Effector memory CD4-positive, alpha-beta T cell (primary cell): ENCODE measurements around the gene P3H2.
A peak's percentile ranks its signal among the peaks of the same experiment; 100 is the strongest.
"Not testable (repeated sequence)": the region's sequence is repeated elsewhere in the genome, so short reads cannot be mapped to it uniquely, and the experiment has no call there.

Experiments used
- DNase-seq, 3 donors: peaks; one replicate each; pipeline ENCODE4 v3.0.0-alpha.2; 2020
- H3K27ac ChIP-seq: 2 replicates; pipeline ENCODE4 v1.7.0; 2013; ENCODE audit warnings: mild to moderate bottlenecking, low read length, moderate library complexity; ENCODE audit not compliant: insufficient read depth, poor library complexity, severe bottlenecking
- H3K27me3 ChIP-seq: replicated peaks from 2 replicates; pipeline ENCODE4 v1.7.0; 2013; ENCODE audit warnings: mild to moderate bottlenecking, low read length; ENCODE audit not compliant: insufficient read depth, control insufficient read depth, poor library complexity, severe bottlenecking
- H3K36me3 ChIP-seq: 2 replicates; pipeline ENCODE4 v1.7.0; 2013; ENCODE audit warnings: mild to moderate bottlenecking, low read length, moderate library complexity; ENCODE audit not compliant: control insufficient read depth, insufficient read depth
- H3K4me1 ChIP-seq: 2 replicates; pipeline ENCODE4 v1.7.0; 2013; ENCODE audit warnings: low read length, mild to moderate bottlenecking; ENCODE audit not compliant: control insufficient read depth, insufficient read depth, poor library complexity, severe bottlenecking
- H3K4me3 ChIP-seq: 2 replicates; pipeline ENCODE4 v1.7.0; 2013; ENCODE audit warnings: low read length, low read depth, mild to moderate bottlenecking; ENCODE audit not compliant: insufficient read depth, poor library complexity, severe bottlenecking
- H3K9me3 ChIP-seq: 2 replicates; pipeline ENCODE4 v1.7.0; 2013; ENCODE audit warnings: mild to moderate bottlenecking, low read length, moderate library complexity; ENCODE audit not compliant: control insufficient read depth

P3H2 gene

DNA sequence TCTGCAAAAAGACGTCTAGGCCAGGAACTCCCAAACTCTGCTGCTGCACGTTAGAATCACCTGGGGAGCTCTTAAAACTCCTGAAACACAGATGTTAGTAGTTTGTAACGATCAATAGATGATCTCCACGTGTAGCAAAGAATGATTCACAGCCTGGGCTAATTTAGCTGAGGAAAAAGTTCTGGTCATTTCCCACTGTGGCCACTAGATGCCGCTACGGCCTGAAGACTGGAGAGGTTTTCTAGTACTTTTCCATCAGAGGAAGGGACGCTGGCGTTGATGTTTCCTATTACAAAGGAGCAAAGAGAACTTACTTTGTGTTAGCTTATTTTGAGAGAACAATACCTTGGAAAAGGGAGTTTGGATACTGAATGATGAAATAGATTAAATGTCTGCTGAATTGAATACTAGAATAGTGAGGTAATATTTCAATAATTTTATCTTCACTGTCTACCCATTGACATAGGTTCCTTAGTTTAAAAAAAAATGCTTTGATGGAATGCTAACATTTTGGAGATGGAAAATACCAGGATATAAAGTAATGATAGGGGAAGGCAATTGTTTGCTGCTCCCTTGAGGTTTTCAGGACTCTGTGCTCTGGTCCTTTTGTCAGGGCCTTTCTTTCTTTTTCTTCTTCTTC is 159.1 kb downstream of the P3H2 start:
- no peaks in the 10 kb centered on the region for H3K9me3 ChIP-seq
- H3K27me3 ChIP-seq: no peaks in the 10 kb centered on the region
- H3K4me1 ChIP-seq: no peaks in the 10 kb centered on the region
- peak; percentile 5 to 35 (median 11) for DNase-seq
- H3K36me3 ChIP-seq: no peaks in the 10 kb centered on the region
- H3K27ac ChIP-seq: no peak overlapping the region
- no peak overlapping the region for H3K4me3 ChIP-seq

- not testable (repeated sequence) for DNase-seq, H3K4me1 ChIP-seq, H3K9me3 ChIP-seq, H3K36me3 ChIP-seq, H3K4me3 ChIP-seq, H3K27me3 ChIP-seq, H3K27ac ChIP-seq
These were observed 159.6 kb downstream of the P3H2 start for GRCh38 chr3:189961086-189961485.

- no peak overlapping the region for H3K4me3 ChIP-seq
- H3K4me1 ChIP-seq: no peaks in the 10 kb centered on the region
- H3K27me3 ChIP-seq: no peaks in the 10 kb centered on the region
- H3K9me3 ChIP-seq: no peaks in the 10 kb centered on the region
- no peak overlapping the region for H3K27ac ChIP-seq
- no peaks in the 10 kb centered on the region for H3K36me3 ChIP-seq
- DNase-seq: no peak
These were observed 165.7 kb downstream of the P3H2 start for GRCh38 chr3:189954733-189955665.

- no peak for DNase-seq
- H3K4me1 ChIP-seq: no peaks in the 10 kb centered on the region
- no peak overlapping the region for H3K4me3 ChIP-seq
- H3K9me3 ChIP-seq: no peaks in the 10 kb centered on the region
- no peaks in the 10 kb centered on the region for H3K36me3 ChIP-seq
- H3K27ac ChIP-seq: no peak overlapping the region
- H3K27me3 ChIP-seq: no peaks in the 10 kb centered on the region
These were observed 167.1 kb downstream of the P3H2 start for GRCh38 chr3:189953551-189953950.

- Histone ChIP-seq H3K9me3 (no peaks in the 10 kb centered on the region), H3K36me3 (no peaks in the 10 kb centered on the region), H3K4me3 (no peak overlapping the region), H3K27ac (no peak overlapping the region), H3K27me3 (no peaks in the 10 kb centered on the region), H3K4me1 (no peaks in the 10 kb centered on the region)
- DNase-seq: no peak
These were observed 168.4 kb downstream of the P3H2 start for GRCh38 chr3:189952272-189952671.

- H3K4me3 ChIP-seq: no peak overlapping the region
- no peaks in the 10 kb centered on the region for H3K36me3 ChIP-seq
- H3K4me1 ChIP-seq: no peaks in the 10 kb centered on the region
- no peaks in the 10 kb centered on the region for H3K27me3 ChIP-seq
- no peaks in the 10 kb centered on the region for H3K9me3 ChIP-seq
- no peak overlapping the region for H3K27ac ChIP-seq
- DNase-seq: no peak
These were observed 170.4 kb downstream of the P3H2 start for GRCh38 chr3:189950258-189950657.

DNA sequence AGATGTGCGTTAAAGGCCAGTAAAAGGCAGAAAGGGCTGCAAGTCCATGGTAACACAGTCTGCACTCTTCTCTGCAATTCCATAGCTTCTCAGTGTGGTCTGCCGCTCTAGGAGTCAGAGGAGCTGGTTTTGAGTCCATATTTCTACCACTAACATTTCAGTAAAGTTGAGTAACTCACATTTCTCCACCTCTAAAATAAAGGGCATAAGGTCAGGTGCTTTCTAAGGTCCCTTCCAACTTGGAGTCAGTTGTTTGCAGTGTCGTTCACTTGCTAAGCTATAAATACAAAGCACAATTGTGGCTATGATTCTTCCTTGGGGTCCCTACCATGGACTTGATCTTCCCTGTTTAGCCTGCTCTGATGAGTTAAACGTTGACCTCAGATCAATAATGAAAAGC is 171.1 kb downstream of the P3H2 start:
- no peaks in the 10 kb centered on the region for H3K27me3 ChIP-seq
- H3K4me3 ChIP-seq: no peak overlapping the region
- no peak overlapping the region for H3K27ac ChIP-seq
- H3K36me3 ChIP-seq: no peaks in the 10 kb centered on the region
- no peaks in the 10 kb centered on the region for H3K9me3 ChIP-seq
- DNase-seq: no peak
- no peaks in the 10 kb centered on the region for H3K4me1 ChIP-seq

DNA sequence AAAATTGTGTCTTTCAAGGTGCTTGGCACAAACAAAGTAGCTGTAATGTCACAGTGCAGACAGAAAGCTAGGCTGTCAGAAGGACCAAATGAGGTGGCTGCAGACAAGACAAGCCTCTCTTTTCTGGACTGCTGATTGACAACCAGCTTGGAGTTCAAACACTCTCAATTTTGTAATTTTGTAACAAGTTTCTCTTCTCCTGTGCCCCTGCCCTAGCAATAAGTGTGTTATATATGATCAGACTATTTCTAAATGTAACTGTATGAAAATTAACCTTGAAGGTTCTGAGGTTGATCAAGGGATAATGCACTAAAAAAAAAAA is 172.0 kb downstream of the P3H2 start:
- no peak overlapping the region for H3K27ac ChIP-seq
- H3K9me3 ChIP-seq: no peaks in the 10 kb centered on the region
- no peaks in the 10 kb centered on the region for H3K27me3 ChIP-seq
- no peak overlapping the region for H3K4me3 ChIP-seq
- no peak for DNase-seq
- H3K36me3 ChIP-seq: no peaks in the 10 kb centered on the region
- H3K4me1 ChIP-seq: no peaks in the 10 kb centered on the region

DNA sequence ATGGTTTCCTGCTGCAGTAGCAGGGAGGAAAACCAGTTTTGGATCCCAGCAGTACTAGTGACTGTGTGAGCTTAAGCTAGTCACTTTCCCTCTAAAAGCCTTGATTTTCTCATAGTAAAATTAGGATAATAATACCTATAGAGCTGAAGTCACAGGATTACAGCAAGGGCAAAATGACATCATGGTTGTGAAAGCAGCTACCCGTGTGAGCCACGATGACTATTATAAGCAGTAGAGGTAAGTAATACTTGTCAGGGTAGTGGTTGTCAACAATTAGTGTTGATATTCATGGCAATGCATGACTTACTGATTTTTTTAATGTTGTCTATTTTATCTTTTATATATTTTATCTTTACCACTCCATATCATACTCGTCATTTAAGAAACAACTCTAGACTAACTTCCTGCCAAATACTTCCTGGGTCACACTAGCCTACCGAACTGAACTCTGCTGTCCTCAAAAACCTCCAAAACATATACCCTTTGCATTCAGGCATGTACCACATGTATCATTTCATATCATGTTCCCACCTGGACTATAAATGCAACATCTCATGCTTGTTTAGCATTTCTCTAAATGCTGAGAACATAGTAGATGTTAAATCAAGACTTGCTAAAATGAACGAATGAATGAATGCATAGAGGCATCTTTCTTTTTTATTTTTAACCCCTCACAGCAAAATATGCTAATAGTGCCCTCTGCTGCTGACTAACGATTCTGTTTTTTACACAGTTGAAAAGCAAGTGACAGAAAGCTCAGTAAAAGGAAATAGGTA is 172.6 kb downstream of the P3H2 start:
- Histone ChIP-seq H3K27me3 (no peaks in the 10 kb centered on the region), H3K4me3 (no peak overlapping the region), H3K36me3 (no peaks in the 10 kb centered on the region), H3K27ac (no peak overlapping the region), H3K9me3 (no peaks in the 10 kb centered on the region), H3K4me1 (no peaks in the 10 kb centered on the region)
- DNase-seq: no peak

DNA sequence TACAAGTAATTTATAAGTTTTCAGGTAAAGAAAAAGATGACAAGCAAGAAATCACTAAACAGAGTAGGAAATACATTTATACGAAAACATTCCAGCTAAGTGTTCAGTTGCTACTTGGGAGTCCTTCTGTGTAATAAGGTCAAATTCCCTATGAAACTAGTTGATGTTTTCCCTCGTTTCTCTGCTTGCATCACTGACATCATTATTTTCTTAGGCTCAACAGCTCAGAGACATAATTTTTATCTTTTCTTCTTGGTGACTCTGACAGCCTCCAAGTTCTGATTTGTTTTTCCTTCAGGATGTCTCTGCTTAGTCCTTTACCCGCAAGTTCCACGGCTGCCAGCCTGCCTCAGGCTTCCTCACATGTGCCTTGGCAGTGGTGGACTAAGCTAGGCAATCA is 173.6 kb downstream of the P3H2 start:
- Histone ChIP-seq H3K36me3 (no peaks in the 10 kb centered on the region), H3K9me3 (no peaks in the 10 kb centered on the region), H3K4me1 (no peaks in the 10 kb centered on the region), H3K4me3 (no peak overlapping the region), H3K27ac (no peak overlapping the region), H3K27me3 (no peaks in the 10 kb centered on the region)
- DNase-seq: no peak
